NCI-H2081 treated with DMSO at 0.1 percent for 48 hours (cell line): ENCODE measurements around the gene COG1.

ENCODE experiments used
- DNase-seq: peaks from one replicate; lab custom pipeline; 2025; lab: John Stamatoyannopoulos, UW

COG1 gene

GRCh38 chr17:73168667-73169066, 24.2 kb upstream of the COG1 start:
- DNase-seq, result no peak

GRCh38 chr17:73170324-73170723, 22.5 kb upstream of the COG1 start:
- DNase-seq, result no peak

- DNase-seq, result no peak
Measured at GRCh38 chr17:73172252-73172651, 20.6 kb upstream of the COG1 start.

GRCh38 chr17:73174126-73174525, 18.7 kb upstream of the COG1 start:
- no peak for DNase-seq

- no peak for DNase-seq
Measured at GRCh38 chr17:73175962-73176565, 16.8 kb upstream of the COG1 start.

- DNase-seq, result no peak
Measured at GRCh38 chr17:73179387-73179786, 13.5 kb upstream of the COG1 start.

GRCh38 chr17:73179878-73180277, 13.0 kb upstream of the COG1 start:
- no peak for DNase-seq

GRCh38 chr17:73182616-73183310, 10.1 kb upstream of the COG1 start:
- DNase-seq, result no peak

GRCh38 chr17:73184136-73184993, 8.5 kb upstream of the COG1 start:
- DNase-seq, result no peak

- DNase-seq, result no peak
Measured at GRCh38 chr17:73186283-73187050, 6.4 kb upstream of the COG1 start.

- no peak for DNase-seq
Measured at GRCh38 chr17:73187203-73187769, 5.6 kb upstream of the COG1 start.

- DNase-seq, result no peak
Measured at GRCh38 chr17:73188011-73188410, 4.8 kb upstream of the COG1 start.

GRCh38 chr17:73189417-73190099, 3.3 kb upstream of the COG1 start:
- DNase-seq, result peak; percentile 24

GRCh38 chr17:73191443-73192205, 1.2 kb upstream of the COG1 start:
- peak; percentile 49 for DNase-seq

GRCh38 chr17:73192206-73192893, 505 bp upstream of the COG1 start:
- peak; percentile 39 for DNase-seq

- DNase-seq, result no peak
Measured at GRCh38 chr17:73194514-73195222, 1.8 kb downstream of the COG1 start.

- DNase-seq, result peak; percentile 10
Measured at GRCh38 chr17:73196500-73196899, 3.6 kb downstream of the COG1 start.

- no peak for DNase-seq
Measured at GRCh38 chr17:73197161-73197560, 4.3 kb downstream of the COG1 start.
